Aorta (tissue), 5 donors: Measurements from ENCODE around the gene CDS1. TPM values are rescaled to one million over a fixed set of nuclear protein-coding genes. Genes with fewer than 3 reads are reported as not detected.
"Not testable (repeated sequence)": the region's sequence is repeated elsewhere in the genome, so short reads cannot be mapped to it uniquely, and the experiment has no call there.

Source experiments
- ATAC-seq: fragments of 200-7000 bp; cut with Tn5 transposase; one replicate; pipeline ENCODE4 v1.9.1; 2022; ENCODE audit warnings: moderate library complexity; ENCODE audit not compliant: low FRiP score
- DNase-seq, 2 donors: peaks; one replicate each; pipeline ENCODE4 v3.0.0-alpha.2; 2020
- H3K27ac ChIP-seq, 2 donors: one replicate each; pipeline ENCODE4 v1.5.1; 2013; ENCODE audit warnings: low read length in 2 of 2, mild to moderate bottlenecking in 2 of 2, moderate library complexity in 2 of 2, control low read depth in 1 of 2, inconsistent platforms in 1 of 2, low read depth in 1 of 2
- H3K27me3 ChIP-seq, 2 donors: one replicate each; pipeline ENCODE4 v1.6.1; 2013; ENCODE audit warnings: control low read depth in 1 of 2, low read length in 1 of 2, mild to moderate bottlenecking in 1 of 2, moderate library complexity in 1 of 2; ENCODE audit not compliant: insufficient read depth in 2 of 2, control insufficient read depth in 1 of 2
- H3K36me3 ChIP-seq, 2 donors: one replicate each; pipeline ENCODE4 v1.6.1; 2013; ENCODE audit warnings: control low read depth in 1 of 2, low read length in 1 of 2, mild to moderate bottlenecking in 1 of 2; ENCODE audit not compliant: insufficient read depth in 2 of 2, control insufficient read depth in 1 of 2
- H3K4me1 ChIP-seq, 2 donors: one replicate each; pipeline ENCODE4 v1.6.1; 2013; ENCODE audit warnings: low read length in 2 of 2, control low read depth in 1 of 2, mild to moderate bottlenecking in 1 of 2, moderate library complexity in 1 of 2; ENCODE audit not compliant: insufficient read depth in 2 of 2, control insufficient read depth in 1 of 2
- H3K4me3 ChIP-seq, 2 donors: one replicate each; pipeline ENCODE4 v1.5.1; 2013; ENCODE audit warnings: low read length in 2 of 2, control low read depth in 1 of 2, mild to moderate bottlenecking in 1 of 2
- H3K9me3 ChIP-seq: one replicate; pipeline ENCODE4 v1.6.1; 2013; ENCODE audit warnings: mild to moderate bottlenecking, low read length; ENCODE audit not compliant: control insufficient read depth
- WGBS, 2 donors: extraction: QIAGEN DNeasy Blood & Tissue Kit; methylation state at CpG; one replicate each; pipeline ENCODE4 v1.1.7; 2013; 5-methylcytosine and 5-hydroxymethylcytosine counted together
- intact Hi-C, 2 donors: fragments of 100-400 bp; cut with DNase I; formaldehyde crosslinking; loops; one replicate each; pipeline versions ENCODE4 v1.14.2 to v1.15.0; 2022
- polyA plus RNA-seq, 2 donors: library from polyadenylated mRNA; stranded (reverse); fragments of 200-250 nt; gene quantifications; one replicate each; pipeline ENCODE4 v1.2.3, GENCODE V29; 2013
- total RNA-seq, 2 donors: library from RNA; stranded (reverse); fragmentation: NEBNext Ultra II Directional; extraction: Animal tissue kit (Norgen Biotek cat#: 25700); gene quantifications; one replicate each; pipeline ENCODE4 v1.2.1, GENCODE V29; 2021
- donor health status: healthy with polysubstance abuse.
- donor health status: Bipolar disorder and iron deficiency.
- donor health status: DM: no; HTN: no; CAD: no.
- donor health status: DM: no; HTN: no; CAD: no.
- donor health status: DM: yes; HTN: yes; CAD: no.

CDS1 gene
- total and polyA plus RNA-seq, 4 donors = 0.33 to 4.8 (median 0.43) TPM

DNA sequence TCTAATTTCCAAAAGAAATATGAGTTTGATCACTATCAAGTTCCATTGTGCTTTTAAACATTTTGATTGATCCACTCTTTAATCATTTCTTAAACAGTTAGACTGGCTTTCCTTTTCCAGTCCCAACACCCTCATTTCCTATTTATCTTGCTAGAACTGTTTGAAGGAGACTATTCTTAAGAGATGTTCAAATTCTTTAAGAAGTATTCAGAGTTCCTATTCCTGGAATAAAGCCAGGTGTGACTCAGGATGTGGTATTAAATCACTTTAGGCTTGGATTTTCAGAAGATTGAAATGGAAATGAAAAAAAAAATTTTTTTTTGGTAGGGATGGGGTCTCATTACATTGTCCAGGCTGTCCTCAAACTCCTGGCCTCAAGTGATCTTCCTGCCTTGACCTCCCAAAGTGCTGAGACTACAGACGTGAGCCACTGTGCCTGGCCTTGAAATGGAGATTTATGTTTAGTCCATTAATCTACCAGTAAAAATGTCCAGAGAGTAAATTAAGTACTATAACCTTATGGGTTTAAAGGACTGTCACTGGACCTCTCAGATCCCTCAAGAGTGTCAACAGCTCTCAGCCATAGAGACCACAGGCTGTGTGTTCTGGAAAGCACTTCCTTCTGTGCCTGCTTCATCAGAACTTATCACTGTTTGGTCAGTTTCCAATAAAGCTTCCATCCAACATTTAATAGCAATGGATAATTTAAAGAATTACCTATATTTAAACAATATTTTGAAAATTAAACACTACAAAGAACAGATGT is 90.7 kb downstream of the CDS1 start:
- H3K36me3 ChIP-seq = peaks cover 10 to 15% of the 10 kb centered on the region in 2 donors
- intact Hi-C loops = loop anchor here in 1 of 2 donors (10.0 kb wide), 1 partner anchor 89 kb away; the partner anchor contains the start of gene CDS1
- WGBS, 2 donors = 50 to 74% methylated on average over 1 of the region's 1 CpG
- ATAC-seq = no peak
- peak overlapping the region in 1 of 2 donors; percentile 17 for H3K27ac ChIP-seq
- no peak overlapping the region for H3K4me3 ChIP-seq
- H3K4me1 ChIP-seq = peaks cover 0 to 2% of the 10 kb centered on the region in 2 donors
- no peaks in the 10 kb centered on the region for H3K27me3 ChIP-seq
- no peaks in the 10 kb centered on the region for H3K9me3 ChIP-seq
- no peak for DNase-seq

DNA sequence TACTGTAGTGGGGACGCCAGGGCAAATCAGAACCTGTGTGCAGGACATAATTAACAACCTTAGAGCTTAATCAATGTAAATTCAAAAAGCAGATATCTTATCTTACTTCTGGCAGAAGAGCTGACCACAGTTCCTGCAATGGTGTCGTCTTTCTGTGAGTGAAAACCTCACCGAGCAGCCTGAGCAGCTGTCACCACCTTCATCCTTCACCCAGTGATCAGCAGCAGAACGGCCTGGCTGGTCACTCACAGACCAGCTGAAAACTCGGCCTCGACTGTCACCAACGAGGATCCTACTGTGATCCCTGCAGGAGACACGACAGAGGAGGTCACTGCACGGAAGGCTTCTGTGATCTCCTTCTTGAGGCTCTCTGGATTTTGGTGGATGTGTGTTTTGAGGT is 94.2 kb downstream of the CDS1 start:
- intact Hi-C loops = loop anchor here in 1 of 2 donors (10.0 kb wide), 1 partner anchor 92 kb away; the partner anchor contains the start of gene CDS1
- peaks cover 0 to 2% of the 10 kb centered on the region in 2 donors for H3K4me1 ChIP-seq
- no peak for DNase-seq
- H3K27ac ChIP-seq = no peak overlapping the region
- H3K36me3 ChIP-seq = peaks cover 8 to 12% of the 10 kb centered on the region in 2 donors
- 76 to 83% methylated on average over 9 of the region's 9 CpGs for WGBS, 2 donors
- no peak for ATAC-seq
- no peaks in the 10 kb centered on the region for H3K27me3 ChIP-seq
- H3K4me3 ChIP-seq = no peak overlapping the region
- no peaks in the 10 kb centered on the region for H3K9me3 ChIP-seq

DNA sequence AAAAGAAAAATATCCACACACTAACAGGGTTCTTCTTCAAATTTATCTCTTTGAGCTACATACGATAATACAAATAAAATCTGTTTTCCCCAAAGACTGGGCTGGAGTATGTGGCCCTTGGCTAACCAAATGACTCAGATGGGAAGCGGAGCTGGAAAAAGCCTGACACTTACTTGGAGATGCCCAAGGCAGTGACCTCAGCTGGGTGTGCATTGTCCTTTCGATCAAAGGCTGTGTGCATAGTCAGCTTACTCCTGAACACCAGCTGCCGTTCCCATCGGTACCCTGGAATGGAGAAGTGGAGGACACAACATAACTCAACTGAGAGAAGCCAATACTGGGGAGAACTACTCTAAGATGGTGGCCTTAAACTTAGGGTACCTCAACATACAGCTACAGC is 95.1 kb downstream of the CDS1 start:
- no peaks in the 10 kb centered on the region for H3K9me3 ChIP-seq
- 97 to 98% methylated on average over 5 of the region's 5 CpGs for WGBS, 2 donors
- ATAC-seq = peak; percentile 48
- no peak overlapping the region for H3K4me3 ChIP-seq
- H3K36me3 ChIP-seq = peaks cover 8 to 10% of the 10 kb centered on the region in 2 donors
- peaks cover 2% of the 10 kb centered on the region in 2 donors for H3K4me1 ChIP-seq
- H3K27me3 ChIP-seq = no peaks in the 10 kb centered on the region
- intact Hi-C loops = loop anchor here in 1 of 2 donors (10.0 kb wide), 1 partner anchor 93 kb away; the partner anchor contains the start of gene CDS1
- no peak overlapping the region for H3K27ac ChIP-seq
- DNase-seq = no peak

DNA sequence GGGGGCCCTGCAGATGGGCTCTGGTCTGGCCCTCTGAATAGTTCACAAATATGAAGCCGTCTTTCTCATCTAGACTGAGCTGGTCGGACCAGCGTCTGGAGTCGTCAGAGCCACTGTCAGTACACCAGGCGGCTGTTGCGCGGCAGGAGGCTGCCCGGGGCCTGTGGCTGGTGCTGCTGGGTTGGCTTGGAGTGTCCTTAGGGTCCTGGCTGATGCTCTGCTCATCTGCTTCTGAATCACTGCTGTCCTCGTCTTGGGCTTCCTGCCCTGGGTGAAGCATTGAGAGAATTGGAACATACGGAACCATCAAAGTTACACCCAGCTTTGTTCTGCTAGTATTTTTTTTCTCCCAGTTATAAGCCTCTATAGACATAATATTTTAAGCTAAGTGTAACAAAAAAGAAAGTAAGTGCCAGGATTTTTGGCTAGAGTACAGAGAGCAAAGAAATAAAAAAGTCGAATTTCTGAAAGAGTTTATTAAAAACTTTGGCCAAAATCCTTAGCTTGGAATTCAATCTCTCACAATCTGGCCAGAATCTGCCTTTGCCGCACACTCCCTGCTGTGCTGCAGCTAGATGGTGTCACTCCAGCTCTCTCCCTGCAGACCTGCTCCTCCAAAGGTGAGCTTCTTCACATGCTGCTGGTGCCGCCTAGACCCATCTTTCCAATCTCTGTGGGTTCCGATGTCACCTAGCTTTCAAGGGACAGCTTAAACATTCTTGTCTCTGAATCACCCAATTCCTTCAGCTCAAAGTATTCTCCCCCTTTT is 96.2 kb downstream of the CDS1 start:
- 61 to 67% methylated on average over 14 of the region's 14 CpGs for WGBS, 2 donors
- Histone ChIP-seq H3K4me1 (peaks cover 0 to 2% of the 10 kb centered on the region in 2 donors), H3K36me3 (peaks cover 8 to 16% of the 10 kb centered on the region in 2 donors), H3K4me3 (no peak overlapping the region), H3K27ac (no peak overlapping the region), H3K9me3 (no peaks in the 10 kb centered on the region), H3K27me3 (no peaks in the 10 kb centered on the region)
- DNase-seq = no peak
- peak; percentile 54 for ATAC-seq
- intact Hi-C loops = loop anchor here in 1 of 2 donors (10.0 kb wide), 1 partner anchor 94 kb away; the partner anchor contains the start of gene CDS1

DNA sequence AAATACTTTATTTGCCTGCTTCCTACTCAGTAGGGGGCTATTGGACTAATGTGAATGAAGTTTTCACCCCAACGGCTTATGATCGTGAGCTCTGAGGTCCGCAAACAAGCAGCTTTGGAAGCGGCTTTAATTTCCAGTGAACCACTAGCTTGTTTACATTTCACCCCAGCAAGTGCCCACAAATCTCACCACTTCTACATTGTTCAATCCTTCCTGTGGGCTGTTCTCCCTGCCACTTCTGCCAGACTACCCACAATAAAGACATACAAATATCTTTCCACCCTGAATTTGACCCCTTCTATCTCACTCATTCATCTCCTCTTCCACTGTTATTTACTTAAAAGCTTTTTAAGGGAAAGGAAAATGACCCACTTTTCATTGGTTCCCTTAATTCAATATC is 98.0 kb downstream of the CDS1 start:
- Histone ChIP-seq H3K4me3 (no peak overlapping the region), H3K4me1 (peaks cover 0 to 2% of the 10 kb centered on the region in 2 donors), H3K9me3 (no peaks in the 10 kb centered on the region), H3K27ac (no peak overlapping the region), H3K27me3 (no peaks in the 10 kb centered on the region), H3K36me3 (peaks cover 4 to 16% of the 10 kb centered on the region in 2 donors)
- DNase-seq = no peak
- intact Hi-C loops = no loop called here
- WGBS, 2 donors = 95 to 97% methylated on average over 4 of the region's 4 CpGs
- ATAC-seq = no peak

DNA sequence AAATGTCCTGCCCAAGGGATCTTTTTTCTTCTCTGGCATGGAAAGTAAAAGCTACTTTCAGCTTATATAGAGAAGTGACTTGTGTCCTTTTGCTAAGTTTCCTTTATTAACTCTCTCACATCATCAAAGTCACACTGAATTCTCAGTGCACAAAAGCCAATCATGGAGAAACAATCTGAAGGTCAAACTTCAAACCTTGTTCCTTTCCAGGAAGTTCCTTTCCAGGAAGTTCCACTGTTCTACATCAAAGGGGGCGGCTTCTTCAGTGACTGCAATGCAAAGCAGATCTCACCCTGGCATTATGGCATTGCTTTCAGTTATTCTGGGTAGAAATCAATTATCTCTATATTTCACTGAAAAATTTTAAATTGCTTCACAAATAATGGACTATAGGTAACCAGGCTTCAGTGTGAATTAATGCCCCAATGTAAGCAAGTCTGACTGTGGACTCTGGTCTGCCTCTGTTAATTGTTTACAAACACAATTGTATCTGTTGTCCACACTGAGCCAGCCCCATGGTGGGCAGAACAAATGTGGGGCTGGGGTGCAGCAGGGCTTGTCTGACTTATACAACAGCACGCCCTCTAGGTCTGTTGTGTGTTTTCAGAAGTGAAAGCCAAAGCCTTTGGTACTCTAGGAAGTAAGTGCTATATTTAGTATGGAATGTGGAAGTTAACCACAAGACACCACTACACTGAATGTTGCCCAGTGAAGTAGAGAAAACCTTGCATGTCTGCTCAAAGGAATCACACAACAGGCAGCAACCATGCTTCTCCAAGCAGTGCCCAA is 98.8 kb downstream of the CDS1 start:
- H3K4me1 ChIP-seq = peaks cover 0 to 2% of the 10 kb centered on the region in 2 donors
- DNase-seq (no peak), ATAC-seq (no peak)
- no peaks in the 10 kb centered on the region for H3K27me3 ChIP-seq
- H3K4me3 ChIP-seq = no peak overlapping the region
- intact Hi-C loops = no loop called here
- peaks cover 4 to 16% of the 10 kb centered on the region in 2 donors for H3K36me3 ChIP-seq
- H3K9me3 ChIP-seq = no peaks in the 10 kb centered on the region
- 57 to 70% methylated on average over 2 of the region's 2 CpGs for WGBS, 2 donors
- no peak overlapping the region for H3K27ac ChIP-seq

DNA sequence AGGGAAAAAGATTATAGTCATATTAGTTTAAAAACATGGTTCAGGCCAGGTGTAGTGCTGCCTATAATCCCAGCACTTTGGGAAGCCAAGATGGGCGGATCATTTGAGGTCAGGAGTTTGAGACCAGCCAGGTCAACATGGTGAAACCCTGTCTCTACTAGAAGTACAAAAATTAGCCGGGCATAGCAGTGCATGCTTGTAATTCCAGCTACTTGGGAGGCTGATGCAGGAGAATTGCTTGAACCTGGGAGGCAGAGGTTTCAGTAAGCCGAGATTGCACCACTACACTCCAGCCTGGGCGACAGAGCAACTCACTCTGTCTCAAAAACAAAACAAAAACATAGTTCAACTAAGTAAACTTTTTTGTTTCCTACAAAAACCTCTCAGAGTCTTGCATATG is 99.7 kb downstream of the CDS1 start:
- ATAC-seq = not testable (repeated sequence)

More for the DNA sequence above, 99.7 kb downstream of the CDS1 start:
- intact Hi-C loops, DNase-seq, H3K4me3 ChIP-seq, H3K27me3 ChIP-seq, H3K27ac ChIP-seq, H3K9me3 ChIP-seq, H3K4me1 ChIP-seq: not testable (repeated sequence)
- WGBS, 2 donors = 66 to 70% methylated on average over 4 of the region's 4 CpGs
- peaks cover 5 to 12% of the 10 kb centered on the region in 2 donors for H3K36me3 ChIP-seq
